ENCODE results near the gene ARMC3.

- no peak for TF ChIP-seq CTCF (conservative IDR thresholded peaks at IDR 0.05; ENCODE audit: low read length)
- no peak for TF ChIP-seq EZH2phosphoT487 (IDR thresholded peaks at IDR 0.05; ENCODE audit: borderline replicate concordance, low read depth, low read length)
Observed at GRCh38 chr10:22959292-22959691, 31.4 kb downstream of the ARMC3 start.

Data from OCI-LY7 (cell line).